Smooth muscle cell (in vitro differentiated cells): ENCODE data around the gene GPC2. TPM values are rescaled to one million over a fixed set of nuclear protein-coding genes. Genes with fewer than 3 reads are reported as not detected.
"Not testable (repeated sequence)": the region's sequence is repeated elsewhere in the genome, so short reads cannot be mapped to it uniquely, and the experiment has no call there.

ENCODE experiments used
- DNase-seq: peaks from one replicate; lab custom pipeline; 2025; ENCODE audit not compliant: unreplicated experiment; lab: John Stamatoyannopoulos, UW
- H2AFZ ChIP-seq: fragments of 200-600 bp; sonication (generic); 2 replicates; pipeline ENCODE4 v1.6.0; 2016; ENCODE audit warnings: antibody characterized with exemption, low read depth, mild to moderate bottlenecking
- H3F3A ChIP-seq: fragments of 200-600 bp; sonication (generic); 2 replicates; pipeline ENCODE4 v1.6.0; 2017; ENCODE audit warnings: antibody characterized with exemption, low read depth
- H3K27ac ChIP-seq: fragments of 200-600 bp; sonication (generic); 2 replicates; pipeline ENCODE4 v1.5.1; 2016; ENCODE audit warnings: low read depth, mild to moderate bottlenecking
- H3K27me3 ChIP-seq: fragments of 200-600 bp; sonication (generic); 2 replicates; pipeline ENCODE4 v1.6.1; 2016; ENCODE audit warnings: low read depth, mild to moderate bottlenecking
- H3K36me3 ChIP-seq: fragments of 200-600 bp; sonication (generic); 2 replicates; pipeline ENCODE4 v1.5.1; 2016; ENCODE audit warnings: low read depth
- H3K4me1 ChIP-seq: fragments of 200-600 bp; sonication (generic); 2 replicates; pipeline ENCODE4 v1.5.1; 2016; ENCODE audit warnings: low read depth
- H3K4me2 ChIP-seq: fragments of 200-600 bp; sonication (generic); 2 replicates; pipeline ENCODE4 v1.6.0; 2016; ENCODE audit warnings: mild to moderate bottlenecking
- H3K4me3 ChIP-seq: fragments of 200-600 bp; sonication (generic); 2 replicates; pipeline ENCODE4 v1.5.1; 2016; ENCODE audit warnings: mild to moderate bottlenecking
- H3K79me2 ChIP-seq: fragments of 200-600 bp; sonication (generic); 2 replicates; pipeline ENCODE4 v1.6.0; 2016; ENCODE audit warnings: low read depth, mild to moderate bottlenecking
- H3K9ac ChIP-seq: fragments of 200-600 bp; sonication (generic); 2 replicates; pipeline ENCODE4 v1.6.0; 2016; ENCODE audit warnings: low read depth
- H3K9me3 ChIP-seq: fragments of 200-600 bp; sonication (generic); replicated peaks from 2 replicates; pipeline ENCODE4 v1.5.1; 2016; ENCODE audit warnings: low read depth
- H4K20me1 ChIP-seq: fragments of 200-600 bp; sonication (generic); 2 replicates; pipeline ENCODE4 v1.6.0; 2016; ENCODE audit warnings: low read depth
- CTCF ChIP-seq: fragments of 200-600 bp; sonication (generic); IDR thresholded peaks from 2 replicates; pipeline ENCODE4 v1.5.1; 2017; ENCODE audit warnings: borderline replicate concordance, mild to moderate bottlenecking, antibody characterized with exemption; ENCODE audit not compliant: insufficient read depth, poor library complexity, severe bottlenecking
- WGBS: methylation state at CpG from one replicate; pipeline ENCODE4 v1.1.7; 2016; ENCODE audit warnings: low lambda C conversion rate; 5-methylcytosine and 5-hydroxymethylcytosine counted together
- polyA plus RNA-seq: library from polyadenylated mRNA; unstranded; fragments of >200 nt; fragmentation: Nextera tagmentation; extraction: Ambion mirVana; gene quantifications from 2 replicates; pipeline ENCODE4 v1.2.1, GENCODE V29; 2016
- total RNA-seq: library from RNA; depleted of rRNA; stranded (reverse); fragments of >200 nt; gene quantifications from 2 replicates; pipeline ENCODE4 v1.2.3, GENCODE V29; 2014

GPC2 gene
- total and polyA plus RNA-seq, 2 experiments from 2014 or later, result 3.2 to 7.1 TPM

DNA sequence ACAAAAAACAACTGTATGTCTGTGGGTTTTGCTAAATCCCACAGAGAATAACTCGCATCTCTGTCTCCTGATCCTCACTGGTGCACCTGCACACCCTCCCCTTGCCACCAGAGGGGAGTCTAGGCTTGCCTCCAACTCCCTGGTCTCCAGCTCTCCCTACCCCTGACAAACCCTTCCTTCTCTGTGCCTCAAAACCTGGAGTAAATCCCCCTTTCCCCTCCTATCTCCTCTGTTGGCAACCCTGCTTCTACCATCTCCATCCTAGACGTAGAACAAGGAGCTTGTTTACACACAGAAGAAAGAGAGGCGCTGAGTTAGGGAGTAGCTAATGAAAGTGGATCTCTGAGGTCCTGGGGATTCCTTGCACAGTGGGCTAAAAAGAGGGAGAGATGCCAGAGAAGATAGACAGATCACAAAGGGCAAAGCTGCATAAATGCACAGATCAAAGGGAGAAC is 44.5 kb downstream of the GPC2 start:
- Histone ChIP-seq H3K4me2 (no peak overlapping the region), H3K4me1 (peaks cover 4% of the 10 kb centered on the region), H3K27ac (no peak overlapping the region), H3K27me3 (no peaks in the 10 kb centered on the region), H3K9ac (no peak overlapping the region), H3K9me3 (no peaks in the 10 kb centered on the region), H3F3A (no peaks in the 10 kb centered on the region), H3K4me3 (no peak overlapping the region), H4K20me1 (no peaks in the 10 kb centered on the region), H3K36me3 (no peaks in the 10 kb centered on the region), H3K79me2 (no peaks in the 10 kb centered on the region), H2AFZ (no peak overlapping the region)
- peak; percentile 67 for TF ChIP-seq CTCF
- 20% methylated on average over 3 of the region's 3 CpGs for WGBS
- DNase-seq, result no peak

GRCh38 chr7:100132126-100132525 is 45.1 kb downstream of the GPC2 start:
- no peak for TF ChIP-seq CTCF

GRCh38 chr7:100130608-100131453 is 46.4 kb downstream of the GPC2 start:
- Histone ChIP-seq H2AFZ (no peak overlapping the region), H3K9me3 (no peaks in the 10 kb centered on the region), H3F3A (peaks cover 6% of the 10 kb centered on the region), H3K4me1 (peaks cover 8% of the 10 kb centered on the region), H3K4me2 (peak overlapping the region; percentile 79), H3K4me3 (peak overlapping the region; percentile 29), H3K27ac (no peak overlapping the region), H3K9ac (no peak overlapping the region), H3K79me2 (no peaks in the 10 kb centered on the region), H4K20me1 (no peaks in the 10 kb centered on the region), H3K36me3 (no peaks in the 10 kb centered on the region), H3K27me3 (no peaks in the 10 kb centered on the region)
- WGBS, result 15% methylated on average over 24 of the region's 24 CpGs
- peak; percentile 43 for DNase-seq
- peak; percentile 89 for TF ChIP-seq CTCF

More at GRCh38 chr7:100132126-100132525, 45.1 kb downstream of the GPC2 start:
- Histone ChIP-seq H3F3A (no peaks in the 10 kb centered on the region), H3K27ac (no peak overlapping the region), H3K79me2 (no peaks in the 10 kb centered on the region), H3K9ac (no peak overlapping the region), H3K9me3 (no peaks in the 10 kb centered on the region), H3K4me2 (no peak overlapping the region), H3K36me3 (no peaks in the 10 kb centered on the region), H2AFZ (no peak overlapping the region), H4K20me1 (no peaks in the 10 kb centered on the region), H3K4me3 (no peak overlapping the region), H3K27me3 (no peaks in the 10 kb centered on the region), H3K4me1 (peaks cover 4% of the 10 kb centered on the region)
- DNase-seq, result no peak
- 79% methylated on average over 7 of the region's 7 CpGs for WGBS

DNA sequence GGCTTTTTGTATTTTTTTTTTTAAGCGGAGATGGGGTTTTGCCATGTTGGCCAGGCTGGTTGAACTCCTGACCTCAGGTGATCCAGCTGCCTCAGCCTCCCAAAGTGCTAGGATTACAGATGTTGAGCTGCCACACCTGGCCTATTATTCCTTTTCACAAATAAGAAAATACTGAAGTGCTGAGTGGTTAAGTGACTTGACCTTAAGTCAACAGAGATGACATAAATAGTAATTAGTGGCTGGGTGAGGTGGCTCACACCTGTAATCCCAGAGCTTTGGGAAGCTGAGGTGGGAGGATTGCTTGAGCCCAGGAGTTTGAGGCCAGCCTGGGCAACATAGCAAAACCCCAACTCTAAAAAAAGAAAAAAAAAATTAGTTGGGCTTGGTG is 47.0 kb downstream of the GPC2 start:
- not testable (repeated sequence) for H3K4me1 ChIP-seq, H3K36me3 ChIP-seq, H3K9me3 ChIP-seq, H3K4me3 ChIP-seq, H2AFZ ChIP-seq, H3K79me2 ChIP-seq, H3K27me3 ChIP-seq, DNase-seq, H4K20me1 ChIP-seq, H3K4me2 ChIP-seq, H3K9ac ChIP-seq, H3K27ac ChIP-seq, H3F3A ChIP-seq
- 64% methylated on average over 1 of the region's 1 CpG for WGBS
